ENCODE measurements around the gene COL28A1. TPM values are rescaled to one million over a fixed set of nuclear protein-coding genes. Genes with fewer than 3 reads are reported as not detected.

COL28A1 gene
- total RNA-seq, 1 experiment from 2014 or later: 0.81 TPM

DNA sequence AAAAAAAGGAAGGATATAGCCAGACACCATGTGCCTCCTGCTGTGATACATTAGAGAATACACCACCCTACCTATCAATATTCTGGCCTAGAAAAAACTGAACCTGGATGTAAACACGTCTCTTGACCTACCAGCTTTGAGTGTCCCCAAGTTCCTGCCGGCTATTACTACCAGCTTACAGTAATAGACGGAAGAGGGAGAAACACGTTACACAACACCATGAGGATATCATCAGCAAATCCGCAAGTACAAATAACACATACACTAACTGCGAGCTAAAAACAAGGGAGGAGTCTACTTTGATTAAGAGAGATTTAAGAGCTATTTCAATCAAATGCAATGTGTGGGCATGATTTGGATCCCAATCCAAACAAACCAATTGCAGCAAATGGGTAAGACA is 113.0 kb downstream of the COL28A1 start:
- ChIA-PET POLR2A (no interaction called here), CTCF (interaction anchor here (0.8 kb wide), 1 partner anchor 873 kb away, joined by 4 read pairs; no protein-coding TSS in a partner anchor)
- Mint-ChIP-seq H3K27me3 (ENCODE audit: low read depth) (no peaks in the 10 kb centered on the region), H3K27ac (no peak overlapping the region), H3K4me1 (peaks cover 6% of the 10 kb centered on the region), H3K9me3 (no peaks in the 10 kb centered on the region), H3K36me3 (no peaks in the 10 kb centered on the region), H3K4me3 (no peak overlapping the region)
- no peak for DNase-seq (ENCODE audit: low spot score)
- TF ChIP-seq NFE2L1 (CRISPR knock-in tag; IDR thresholded peaks at IDR 0.05): no peak
- TF ChIP-seq, protein P1, sequence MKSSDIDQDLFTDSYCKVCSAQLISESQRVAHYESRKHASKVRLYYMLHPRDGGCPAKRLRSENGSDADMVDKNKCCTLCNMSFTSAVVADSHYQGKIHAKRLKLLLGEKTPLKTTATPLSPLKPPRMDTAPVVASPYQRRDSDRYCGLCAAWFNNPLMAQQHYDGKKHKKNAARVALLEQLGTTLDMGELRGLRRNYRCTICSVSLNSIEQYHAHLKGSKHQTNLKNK (CRISPR knock-in tag; IDR thresholded peaks at IDR 0.05): no peak
- TF ChIP-seq HMGA2 (CRISPR knock-in tag; IDR thresholded peaks at IDR 0.05): no peak
- no peak for TF ChIP-seq NFATC4 (CRISPR knock-in tag; IDR thresholded peaks at IDR 0.05)
- TF ChIP-seq ZNF317 (CRISPR knock-in tag; IDR thresholded peaks at IDR 0.05; ENCODE audit: borderline replicate concordance, low read depth): no peak
- TF ChIP-seq, protein P2, sequence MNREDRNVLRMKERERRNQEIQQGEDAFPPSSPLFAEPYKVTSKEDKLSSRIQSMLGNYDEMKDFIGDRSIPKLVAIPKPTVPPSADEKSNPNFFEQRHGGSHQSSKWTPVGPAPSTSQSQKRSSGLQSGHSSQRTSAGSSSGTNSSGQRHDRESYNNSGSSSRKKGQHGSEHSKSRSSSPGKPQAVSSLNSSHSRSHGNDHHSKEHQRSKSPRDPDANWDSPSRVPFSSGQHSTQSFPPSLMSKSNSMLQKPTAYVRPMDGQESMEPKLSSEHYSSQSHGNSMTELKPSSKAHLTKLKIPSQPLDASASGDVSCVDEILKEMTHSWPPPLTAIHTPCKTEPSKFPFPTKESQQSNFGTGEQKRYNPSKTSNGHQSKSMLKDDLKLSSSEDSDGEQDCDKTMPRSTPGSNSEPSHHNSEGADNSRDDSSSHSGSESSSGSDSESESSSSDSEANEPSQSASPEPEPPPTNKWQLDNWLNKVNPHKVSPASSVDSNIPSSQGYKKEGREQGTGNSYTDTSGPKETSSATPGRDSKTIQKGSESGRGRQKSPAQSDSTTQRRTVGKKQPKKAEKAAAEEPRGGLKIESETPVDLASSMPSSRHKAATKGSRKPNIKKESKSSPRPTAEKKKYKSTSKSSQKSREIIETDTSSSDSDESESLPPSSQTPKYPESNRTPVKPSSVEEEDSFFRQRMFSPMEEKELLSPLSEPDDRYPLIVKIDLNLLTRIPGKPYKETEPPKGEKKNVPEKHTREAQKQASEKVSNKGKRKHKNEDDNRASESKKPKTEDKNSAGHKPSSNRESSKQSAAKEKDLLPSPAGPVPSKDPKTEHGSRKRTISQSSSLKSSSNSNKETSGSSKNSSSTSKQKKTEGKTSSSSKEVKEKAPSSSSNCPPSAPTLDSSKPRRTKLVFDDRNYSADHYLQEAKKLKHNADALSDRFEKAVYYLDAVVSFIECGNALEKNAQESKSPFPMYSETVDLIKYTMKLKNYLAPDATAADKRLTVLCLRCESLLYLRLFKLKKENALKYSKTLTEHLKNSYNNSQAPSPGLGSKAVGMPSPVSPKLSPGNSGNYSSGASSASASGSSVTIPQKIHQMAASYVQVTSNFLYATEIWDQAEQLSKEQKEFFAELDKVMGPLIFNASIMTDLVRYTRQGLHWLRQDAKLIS (CRISPR knock-in tag; IDR thresholded peaks at IDR 0.05; ENCODE audit: borderline replicate concordance): no peak
- TF ChIP-seq, protein P3, sequence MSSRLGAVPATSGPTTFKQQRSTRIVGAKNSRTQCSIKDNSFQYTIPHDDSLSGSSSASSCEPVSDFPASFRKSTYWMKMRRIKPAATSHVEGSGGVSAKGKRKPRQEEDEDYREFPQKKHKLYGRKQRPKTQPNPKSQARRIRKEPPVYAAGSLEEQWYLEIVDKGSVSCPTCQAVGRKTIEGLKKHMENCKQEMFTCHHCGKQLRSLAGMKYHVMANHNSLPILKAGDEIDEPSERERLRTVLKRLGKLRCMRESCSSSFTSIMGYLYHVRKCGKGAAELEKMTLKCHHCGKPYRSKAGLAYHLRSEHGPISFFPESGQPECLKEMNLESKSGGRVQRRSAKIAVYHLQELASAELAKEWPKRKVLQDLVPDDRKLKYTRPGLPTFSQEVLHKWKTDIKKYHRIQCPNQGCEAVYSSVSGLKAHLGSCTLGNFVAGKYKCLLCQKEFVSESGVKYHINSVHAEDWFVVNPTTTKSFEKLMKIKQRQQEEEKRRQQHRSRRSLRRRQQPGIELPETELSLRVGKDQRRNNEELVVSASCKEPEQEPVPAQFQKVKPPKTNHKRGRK (CRISPR knock-in tag; IDR thresholded peaks at IDR 0.05; ENCODE audit: borderline replicate concordance): no peak
- TF ChIP-seq TEAD4 (CRISPR knock-in tag; IDR thresholded peaks at IDR 0.05): no peak
- no peak for TF ChIP-seq SMAD4 (CRISPR knock-in tag; IDR thresholded peaks at IDR 0.05)
- TF ChIP-seq TP53 (CRISPR knock-in tag; IDR thresholded peaks at IDR 0.05): no peak
- TF ChIP-seq, protein P4, sequence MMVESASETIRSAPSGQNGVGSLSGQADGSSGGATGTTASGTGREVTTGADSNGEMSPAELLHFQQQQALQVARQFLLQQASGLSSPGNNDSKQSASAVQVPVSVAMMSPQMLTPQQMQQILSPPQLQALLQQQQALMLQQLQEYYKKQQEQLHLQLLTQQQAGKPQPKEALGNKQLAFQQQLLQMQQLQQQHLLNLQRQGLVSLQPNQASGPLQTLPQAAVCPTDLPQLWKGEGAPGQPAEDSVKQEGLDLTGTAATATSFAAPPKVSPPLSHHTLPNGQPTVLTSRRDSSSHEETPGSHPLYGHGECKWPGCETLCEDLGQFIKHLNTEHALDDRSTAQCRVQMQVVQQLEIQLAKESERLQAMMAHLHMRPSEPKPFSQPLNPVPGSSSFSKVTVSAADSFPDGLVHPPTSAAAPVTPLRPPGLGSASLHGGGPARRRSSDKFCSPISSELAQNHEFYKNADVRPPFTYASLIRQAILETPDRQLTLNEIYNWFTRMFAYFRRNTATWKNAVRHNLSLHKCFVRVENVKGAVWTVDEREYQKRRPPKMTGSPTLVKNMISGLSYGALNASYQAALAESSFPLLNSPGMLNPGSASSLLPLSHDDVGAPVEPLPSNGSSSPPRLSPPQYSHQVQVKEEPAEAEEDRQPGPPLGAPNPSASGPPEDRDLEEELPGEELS (CRISPR knock-in tag; IDR thresholded peaks at IDR 0.05): no peak
- TF ChIP-seq TCF7 (CRISPR knock-in tag; IDR thresholded peaks at IDR 0.05; ENCODE audit: low read depth): no peak
- TF ChIP-seq, protein P5, sequence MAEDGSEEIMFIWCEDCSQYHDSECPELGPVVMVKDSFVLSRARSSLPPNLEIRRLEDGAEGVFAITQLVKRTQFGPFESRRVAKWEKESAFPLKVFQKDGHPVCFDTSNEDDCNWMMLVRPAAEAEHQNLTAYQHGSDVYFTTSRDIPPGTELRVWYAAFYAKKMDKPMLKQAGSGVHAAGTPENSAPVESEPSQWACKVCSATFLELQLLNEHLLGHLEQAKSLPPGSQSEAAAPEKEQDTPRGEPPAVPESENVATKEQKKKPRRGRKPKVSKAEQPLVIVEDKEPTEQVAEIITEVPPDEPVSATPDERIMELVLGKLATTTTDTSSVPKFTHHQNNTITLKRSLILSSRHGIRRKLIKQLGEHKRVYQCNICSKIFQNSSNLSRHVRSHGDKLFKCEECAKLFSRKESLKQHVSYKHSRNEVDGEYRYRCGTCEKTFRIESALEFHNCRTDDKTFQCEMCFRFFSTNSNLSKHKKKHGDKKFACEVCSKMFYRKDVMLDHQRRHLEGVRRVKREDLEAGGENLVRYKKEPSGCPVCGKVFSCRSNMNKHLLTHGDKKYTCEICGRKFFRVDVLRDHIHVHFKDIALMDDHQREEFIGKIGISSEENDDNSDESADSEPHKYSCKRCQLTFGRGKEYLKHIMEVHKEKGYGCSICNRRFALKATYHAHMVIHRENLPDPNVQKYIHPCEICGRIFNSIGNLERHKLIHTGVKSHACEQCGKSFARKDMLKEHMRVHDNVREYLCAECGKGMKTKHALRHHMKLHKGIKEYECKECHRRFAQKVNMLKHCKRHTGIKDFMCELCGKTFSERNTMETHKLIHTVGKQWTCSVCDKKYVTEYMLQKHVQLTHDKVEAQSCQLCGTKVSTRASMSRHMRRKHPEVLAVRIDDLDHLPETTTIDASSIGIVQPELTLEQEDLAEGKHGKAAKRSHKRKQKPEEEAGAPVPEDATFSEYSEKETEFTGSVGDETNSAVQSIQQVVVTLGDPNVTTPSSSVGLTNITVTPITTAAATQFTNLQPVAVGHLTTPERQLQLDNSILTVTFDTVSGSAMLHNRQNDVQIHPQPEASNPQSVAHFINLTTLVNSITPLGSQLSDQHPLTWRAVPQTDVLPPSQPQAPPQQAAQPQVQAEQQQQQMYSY (CRISPR knock-in tag; IDR thresholded peaks at IDR 0.05): no peak
- TF ChIP-seq ZNF416 (CRISPR knock-in tag; IDR thresholded peaks at IDR 0.05): no peak
- no peak for TF ChIP-seq FOXK1 (CRISPR knock-in tag; IDR thresholded peaks at IDR 0.05)
- TF ChIP-seq, protein P6, sequence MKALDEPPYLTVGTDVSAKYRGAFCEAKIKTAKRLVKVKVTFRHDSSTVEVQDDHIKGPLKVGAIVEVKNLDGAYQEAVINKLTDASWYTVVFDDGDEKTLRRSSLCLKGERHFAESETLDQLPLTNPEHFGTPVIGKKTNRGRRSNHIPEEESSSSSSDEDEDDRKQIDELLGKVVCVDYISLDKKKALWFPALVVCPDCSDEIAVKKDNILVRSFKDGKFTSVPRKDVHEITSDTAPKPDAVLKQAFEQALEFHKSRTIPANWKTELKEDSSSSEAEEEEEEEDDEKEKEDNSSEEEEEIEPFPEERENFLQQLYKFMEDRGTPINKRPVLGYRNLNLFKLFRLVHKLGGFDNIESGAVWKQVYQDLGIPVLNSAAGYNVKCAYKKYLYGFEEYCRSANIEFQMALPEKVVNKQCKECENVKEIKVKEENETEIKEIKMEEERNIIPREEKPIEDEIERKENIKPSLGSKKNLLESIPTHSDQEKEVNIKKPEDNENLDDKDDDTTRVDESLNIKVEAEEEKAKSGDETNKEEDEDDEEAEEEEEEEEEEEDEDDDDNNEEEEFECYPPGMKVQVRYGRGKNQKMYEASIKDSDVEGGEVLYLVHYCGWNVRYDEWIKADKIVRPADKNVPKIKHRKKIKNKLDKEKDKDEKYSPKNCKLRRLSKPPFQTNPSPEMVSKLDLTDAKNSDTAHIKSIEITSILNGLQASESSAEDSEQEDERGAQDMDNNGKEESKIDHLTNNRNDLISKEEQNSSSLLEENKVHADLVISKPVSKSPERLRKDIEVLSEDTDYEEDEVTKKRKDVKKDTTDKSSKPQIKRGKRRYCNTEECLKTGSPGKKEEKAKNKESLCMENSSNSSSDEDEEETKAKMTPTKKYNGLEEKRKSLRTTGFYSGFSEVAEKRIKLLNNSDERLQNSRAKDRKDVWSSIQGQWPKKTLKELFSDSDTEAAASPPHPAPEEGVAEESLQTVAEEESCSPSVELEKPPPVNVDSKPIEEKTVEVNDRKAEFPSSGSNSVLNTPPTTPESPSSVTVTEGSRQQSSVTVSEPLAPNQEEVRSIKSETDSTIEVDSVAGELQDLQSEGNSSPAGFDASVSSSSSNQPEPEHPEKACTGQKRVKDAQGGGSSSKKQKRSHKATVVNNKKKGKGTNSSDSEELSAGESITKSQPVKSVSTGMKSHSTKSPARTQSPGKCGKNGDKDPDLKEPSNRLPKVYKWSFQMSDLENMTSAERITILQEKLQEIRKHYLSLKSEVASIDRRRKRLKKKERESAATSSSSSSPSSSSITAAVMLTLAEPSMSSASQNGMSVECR (CRISPR knock-in tag; IDR thresholded peaks at IDR 0.05; ENCODE audit: borderline replicate concordance): no peak
- no peak for ATAC-seq
